SK-N-SH (cell line): ENCODE results near the gene TLN1.

Source experiments
- EP300 ChIP-seq, 2 experiments: IDR thresholded peaks; 2 replicates each; pipeline versions ENCODE4 v1.4.0 to v1.6.1; 2012; ENCODE audit warnings: borderline replicate concordance in 1 of 2, low read depth in 1 of 2, low read length in 1 of 2
- MXI1 ChIP-seq: IDR thresholded peaks from 2 replicates; pipeline ENCODE4 v1.6.1; 2012; ENCODE audit warnings: mild to moderate bottlenecking, low read depth, low read length, improper control_type of control experiment
- TAF1 ChIP-seq: IDR thresholded peaks from 2 replicates; pipeline ENCODE4 v1.6.1; 2012; ENCODE audit warnings: low read depth, mild to moderate bottlenecking, low read length, moderate library complexity, borderline replicate concordance
- TCF12 ChIP-seq: IDR thresholded peaks from 2 replicates; pipeline ENCODE4 v1.4.0; 2012
- TF ChIP-seq, protein P1 (sequence below): fragments of 200-600 bp; sonication (generic); IDR thresholded peaks from 2 replicates; pipeline ENCODE4 v1.6.1; 2017; ENCODE audit warnings: antibody characterized with exemption, mild to moderate bottlenecking, moderate library complexity
- TF ChIP-seq, protein P2 (sequence below): IDR thresholded peaks from 2 replicates; pipeline ENCODE4 v1.4.0; 2012; ENCODE audit warnings: low read depth, borderline replicate concordance

DNA sequence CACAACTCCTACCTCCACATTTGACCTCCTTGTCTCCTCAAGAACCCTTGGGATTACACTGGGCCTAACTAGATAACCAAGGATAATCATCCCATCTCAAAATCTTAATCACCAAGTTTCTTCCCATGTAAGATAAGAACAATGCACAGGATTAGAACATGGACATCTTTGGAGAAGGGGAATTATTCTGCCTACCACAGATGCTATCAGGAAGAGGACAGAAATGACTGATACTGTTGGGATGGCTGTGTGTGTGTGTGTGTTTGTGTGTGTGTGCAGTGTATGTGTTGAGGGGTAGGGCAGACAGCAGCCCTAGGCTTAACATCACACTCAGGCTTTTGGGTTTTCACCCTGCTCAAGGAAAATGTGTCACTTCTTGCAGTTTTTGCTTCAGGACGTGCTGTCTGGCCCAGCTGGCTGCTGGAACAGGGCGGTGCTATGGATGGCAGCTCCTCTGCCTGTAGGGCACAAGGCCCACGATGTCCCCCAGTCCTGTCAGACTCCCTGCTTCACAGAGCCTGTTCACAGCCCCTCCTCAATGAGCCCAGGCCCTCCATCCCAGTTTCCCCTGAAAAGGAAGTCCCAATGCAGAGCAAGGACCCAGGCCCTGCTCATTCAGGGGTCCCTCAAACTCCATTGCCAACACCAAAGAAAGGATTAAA is 50.5 kb downstream of the TLN1 start:
- TF ChIP-seq EP300 (IDR thresholded peaks at IDR 0.05; ENCODE audit: borderline replicate concordance in 1 of 2, low read depth in 1 of 2, low read length in 1 of 2) (no peak), TAF1 (no peak), TCF12 (no peak), MXI1 (no peak)
- TF ChIP-seq, protein P1, sequence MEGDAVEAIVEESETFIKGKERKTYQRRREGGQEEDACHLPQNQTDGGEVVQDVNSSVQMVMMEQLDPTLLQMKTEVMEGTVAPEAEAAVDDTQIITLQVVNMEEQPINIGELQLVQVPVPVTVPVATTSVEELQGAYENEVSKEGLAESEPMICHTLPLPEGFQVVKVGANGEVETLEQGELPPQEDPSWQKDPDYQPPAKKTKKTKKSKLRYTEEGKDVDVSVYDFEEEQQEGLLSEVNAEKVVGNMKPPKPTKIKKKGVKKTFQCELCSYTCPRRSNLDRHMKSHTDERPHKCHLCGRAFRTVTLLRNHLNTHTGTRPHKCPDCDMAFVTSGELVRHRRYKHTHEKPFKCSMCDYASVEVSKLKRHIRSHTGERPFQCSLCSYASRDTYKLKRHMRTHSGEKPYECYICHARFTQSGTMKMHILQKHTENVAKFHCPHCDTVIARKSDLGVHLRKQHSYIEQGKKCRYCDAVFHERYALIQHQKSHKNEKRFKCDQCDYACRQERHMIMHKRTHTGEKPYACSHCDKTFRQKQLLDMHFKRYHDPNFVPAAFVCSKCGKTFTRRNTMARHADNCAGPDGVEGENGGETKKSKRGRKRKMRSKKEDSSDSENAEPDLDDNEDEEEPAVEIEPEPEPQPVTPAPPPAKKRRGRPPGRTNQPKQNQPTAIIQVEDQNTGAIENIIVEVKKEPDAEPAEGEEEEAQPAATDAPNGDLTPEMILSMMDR, result no peak
- TF ChIP-seq, protein P2, sequence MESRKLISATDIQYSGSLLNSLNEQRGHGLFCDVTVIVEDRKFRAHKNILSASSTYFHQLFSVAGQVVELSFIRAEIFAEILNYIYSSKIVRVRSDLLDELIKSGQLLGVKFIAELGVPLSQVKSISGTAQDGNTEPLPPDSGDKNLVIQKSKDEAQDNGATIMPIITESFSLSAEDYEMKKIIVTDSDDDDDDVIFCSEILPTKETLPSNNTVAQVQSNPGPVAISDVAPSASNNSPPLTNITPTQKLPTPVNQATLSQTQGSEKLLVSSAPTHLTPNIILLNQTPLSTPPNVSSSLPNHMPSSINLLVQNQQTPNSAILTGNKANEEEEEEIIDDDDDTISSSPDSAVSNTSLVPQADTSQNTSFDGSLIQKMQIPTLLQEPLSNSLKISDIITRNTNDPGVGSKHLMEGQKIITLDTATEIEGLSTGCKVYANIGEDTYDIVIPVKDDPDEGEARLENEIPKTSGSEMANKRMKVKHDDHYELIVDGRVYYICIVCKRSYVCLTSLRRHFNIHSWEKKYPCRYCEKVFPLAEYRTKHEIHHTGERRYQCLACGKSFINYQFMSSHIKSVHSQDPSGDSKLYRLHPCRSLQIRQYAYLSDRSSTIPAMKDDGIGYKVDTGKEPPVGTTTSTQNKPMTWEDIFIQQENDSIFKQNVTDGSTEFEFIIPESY, result no peak
